HG03521 (cell line): ENCODE results near the gene INSC.

ENCODE experiments used
- ATAC-seq: cut with Tn5 transposase; IDR thresholded peaks from one replicate; pipeline ENCODE4 v1.9.1; 2021; ENCODE audit warnings: mild to moderate bottlenecking, moderate library complexity; ENCODE audit not compliant: unreplicated experiment

INSC gene

GRCh38 chr11:15108592-15109130 is 6.1 kb upstream of the INSC start:
- no peak for ATAC-seq

GRCh38 chr11:15109602-15110001 is 5.1 kb upstream of the INSC start:
- no peak for ATAC-seq

- ATAC-seq = no peak
Observed at GRCh38 chr11:15111215-15111614, 3.5 kb upstream of the INSC start.

GRCh38 chr11:15112131-15112541 is 2.6 kb upstream of the INSC start:
- no peak for ATAC-seq

GRCh38 chr11:15113381-15113780 is 1.3 kb upstream of the INSC start:
- peak; percentile 89 for ATAC-seq

- no peak for ATAC-seq
Observed at GRCh38 chr11:15115686-15116085, 963 bp downstream of the INSC start.

- no peak for ATAC-seq
Observed at GRCh38 chr11:15117751-15118150, 3.0 kb downstream of the INSC start.

- ATAC-seq = no peak
Observed at GRCh38 chr11:15118431-15118830, 3.7 kb downstream of the INSC start.

- ATAC-seq = no peak
Observed at GRCh38 chr11:15119352-15119751, 4.6 kb downstream of the INSC start.

GRCh38 chr11:15119826-15120225 is 5.1 kb downstream of the INSC start:
- ATAC-seq = no peak

GRCh38 chr11:15123849-15124248 is 9.1 kb downstream of the INSC start:
- ATAC-seq = no peak

GRCh38 chr11:15124528-15124927 is 9.8 kb downstream of the INSC start:
- no peak for ATAC-seq

- ATAC-seq = no peak
Observed at GRCh38 chr11:15127341-15127740, 12.6 kb downstream of the INSC start.

- ATAC-seq = no peak
Observed at GRCh38 chr11:15128621-15129020, 13.9 kb downstream of the INSC start.

GRCh38 chr11:15136166-15136565 is 21.4 kb downstream of the INSC start:
- ATAC-seq = no peak

GRCh38 chr11:15139096-15139770 is 24.5 kb downstream of the INSC start:
- ATAC-seq = no peak

GRCh38 chr11:15139958-15140659 is 25.4 kb downstream of the INSC start:
- no peak for ATAC-seq

- no peak for ATAC-seq
Observed at GRCh38 chr11:15141381-15141780, 26.7 kb downstream of the INSC start.

GRCh38 chr11:15142838-15143237 is 28.1 kb downstream of the INSC start:
- ATAC-seq = no peak

- no peak for ATAC-seq
Observed at GRCh38 chr11:15143855-15144254, 29.1 kb downstream of the INSC start.

- no peak for ATAC-seq
Observed at GRCh38 chr11:15144347-15144746, 29.6 kb downstream of the INSC start.

- ATAC-seq = no peak
Observed at GRCh38 chr11:15145151-15145550, 30.4 kb downstream of the INSC start.
